HG03025 (cell line): ENCODE results near the gene ADAP1.
"Not testable (repeated sequence)": the region's sequence is repeated elsewhere in the genome, so short reads cannot be mapped to it uniquely, and the experiment has no call there.

Source experiments
- ATAC-seq: cut with Tn5 transposase; IDR thresholded peaks from one replicate; pipeline ENCODE4 v1.9.1; 2021; ENCODE audit warnings: mild to moderate bottlenecking, moderate library complexity; ENCODE audit not compliant: unreplicated experiment, low FRiP score

Gene ADAP1

GRCh38 chr7:961546-962400 lies 7.3 kb upstream of the ADAP1 start:
- no peak for ATAC-seq

GRCh38 chr7:960972-961371 lies 6.5 kb upstream of the ADAP1 start:
- not testable (repeated sequence) for ATAC-seq

GRCh38 chr7:960269-960871 lies 5.9 kb upstream of the ADAP1 start:
- ATAC-seq, result no peak

GRCh38 chr7:959740-960139 lies 5.3 kb upstream of the ADAP1 start:
- ATAC-seq, result not testable (repeated sequence)

GRCh38 chr7:959271-959670 lies 4.8 kb upstream of the ADAP1 start:
- no peak for ATAC-seq

- ATAC-seq, result no peak
Measured at GRCh38 chr7:958221-959200, 4.0 kb upstream of the ADAP1 start.

- ATAC-seq, result no peak
Measured at GRCh38 chr7:957418-958220, 3.1 kb upstream of the ADAP1 start.

- no peak for ATAC-seq
Measured at GRCh38 chr7:956031-956430, 1.6 kb upstream of the ADAP1 start.

- ATAC-seq, result peak; percentile 43
Measured at GRCh38 chr7:953547-954327, 743 bp downstream of the ADAP1 start.

GRCh38 chr7:952548-953441 lies 1.7 kb downstream of the ADAP1 start:
- ATAC-seq, result no peak

GRCh38 chr7:951881-952547 lies 2.5 kb downstream of the ADAP1 start:
- ATAC-seq, result no peak

GRCh38 chr7:949021-949934 lies 5.2 kb downstream of the ADAP1 start:
- ATAC-seq, result no peak

GRCh38 chr7:947391-948210 lies 6.9 kb downstream of the ADAP1 start:
- ATAC-seq, result no peak

- no peak for ATAC-seq
Measured at GRCh38 chr7:946256-946996, 8.1 kb downstream of the ADAP1 start.

GRCh38 chr7:945556-946255 lies 8.8 kb downstream of the ADAP1 start:
- ATAC-seq, result no peak
